ENCODE data around the gene NRP1. TPM values are rescaled to one million over a fixed set of nuclear protein-coding genes. Genes with fewer than 3 reads are reported as not detected.

Gene NRP1
- polyA plus RNA-seq, 1 of the 3 experiments (the other 2 are of a cell fraction), result 129 TPM

- no peak overlapping the region for H3K27ac ChIP-seq (ENCODE audit: low read depth in 2 of 2, low read length in 1 of 2)
- no peaks in the 10 kb centered on the region for H3K9me3 ChIP-seq
- H3K36me3 ChIP-seq (replicated peaks in 1 of 2; ENCODE audit: control insufficient read depth in 1 of 2, insufficient read depth in 2 of 2, low read length in 1 of 2), result no peaks in the 10 kb centered on the region
- H3K79me2 ChIP-seq (ENCODE audit: insufficient read depth), result no peaks in the 10 kb centered on the region
- no peaks in the 10 kb centered on the region for H4K20me1 ChIP-seq (ENCODE audit: insufficient read depth)
- CTCF ChIA-PET, result interaction anchor here (1.8 kb wide), 1 partner anchor 19 kb away, joined by 6 read pairs; no protein-coding TSS in a partner anchor
- no peak for DNase-seq
- POLR2A ChIA-PET, result no interaction called here
- TF ChIP-seq TEAD4 (IDR thresholded peaks at IDR 0.05; ENCODE audit: borderline replicate concordance, insufficient read depth), result no peak
- no peak for TF ChIP-seq GABPA (IDR thresholded peaks at IDR 0.05; ENCODE audit: low read depth)
- TF ChIP-seq RFX5 (IDR thresholded peaks at IDR 0.05; ENCODE audit: low read length), result no peak
- no peak for TF ChIP-seq TAF1 (IDR thresholded peaks at IDR 0.05; ENCODE audit: borderline replicate concordance, low read depth, low read length)
- TF ChIP-seq GATA2 (CRISPR knock-in tag; IDR thresholded peaks at IDR 0.05), result no peak
- peaks cover 5 to 10% of the 10 kb centered on the region in 2 experiments; a peak in 3 of 4 replicates for H3K4me1 ChIP-seq (ENCODE audit: control insufficient read depth in 1 of 2, insufficient read depth in 2 of 2, low read depth in 1 of 2, low read length in 1 of 2)
- no peaks in the 10 kb centered on the region for H3F3A ChIP-seq (replicated peaks; ENCODE audit: insufficient read depth)
- no peak overlapping the region for H3K9ac ChIP-seq
- H3K4me2 ChIP-seq, result no peak overlapping the region
- H2AFZ ChIP-seq (ENCODE audit: low read depth), result no peak overlapping the region
- H3K27me3 ChIP-seq (ENCODE audit: insufficient read depth), result no peaks in the 10 kb centered on the region
- no peak overlapping the region for H3K4me3 ChIP-seq (ENCODE audit: low read depth in 2 of 2, low read length in 1 of 2)
- no peaks in the 10 kb centered on the region for H3K9me2 ChIP-seq
Observed at GRCh38 chr10:33349268-33349667, 14.8 kb upstream of the NRP1 start.

GRCh38 chr10:33347211-33347610 lies 12.7 kb upstream of the NRP1 start:
- Histone ChIP-seq H3K9ac (no peak overlapping the region), H3K27ac (ENCODE audit: low read depth in 2 of 2, low read length in 1 of 2) (peak overlapping the region in 1 of 2 experiments; percentile 50; a peak in 1 of 4 replicates)

More at GRCh38 chr10:33347211-33347610, 12.7 kb upstream of the NRP1 start:
- Histone ChIP-seq H3K9me2 (no peaks in the 10 kb centered on the region), H3K4me3 (ENCODE audit: low read depth in 2 of 2, low read length in 1 of 2) (no peak overlapping the region), H3K4me2 (no peak overlapping the region), H3K9me3 (no peaks in the 10 kb centered on the region), H4K20me1 (ENCODE audit: insufficient read depth) (no peaks in the 10 kb centered on the region), H2AFZ (ENCODE audit: low read depth) (no peak overlapping the region; the same call in 1 of the 2 replicates), H3K27me3 (ENCODE audit: insufficient read depth) (no peaks in the 10 kb centered on the region), H3K36me3 (replicated peaks in 1 of 2; ENCODE audit: control insufficient read depth in 1 of 2, insufficient read depth in 2 of 2, low read length in 1 of 2) (no peaks in the 10 kb centered on the region), H3F3A (replicated peaks; ENCODE audit: insufficient read depth) (no peaks in the 10 kb centered on the region), H3K79me2 (ENCODE audit: insufficient read depth) (no peaks in the 10 kb centered on the region), H3K4me1 (ENCODE audit: control insufficient read depth in 1 of 2, insufficient read depth in 2 of 2, low read depth in 1 of 2, low read length in 1 of 2) (peaks cover 5 to 10% of the 10 kb centered on the region in 2 experiments; a peak in 3 of 4 replicates)
- 70% methylated on average over 2 of the region's 2 CpGs for WGBS (ENCODE audit: low lambda C conversion rate)
- TF ChIP-seq TCF12 (IDR thresholded peaks at IDR 0.05) (no peak), USF2 (IDR thresholded peaks at IDR 0.05; ENCODE audit: borderline replicate concordance, low read depth, low read length) (no peak), NFIC (IDR thresholded peaks at IDR 0.05; ENCODE audit: borderline replicate concordance) (no peak), NRF1 (IDR thresholded peaks at IDR 0.05; ENCODE audit: low read depth, low read length) (no peak), EZH2phosphoT487 (IDR thresholded peaks at IDR 0.05; ENCODE audit: borderline replicate concordance, low read depth) (no peak), SMC3 (IDR thresholded peaks at IDR 0.05; ENCODE audit: low read depth, low read length) (no peak), MAX (IDR thresholded peaks at IDR 0.05; ENCODE audit: low read depth) (no peak), GABPA (IDR thresholded peaks at IDR 0.05; ENCODE audit: low read depth) (no peak)
- ChIA-PET CTCF (interaction anchor here (3.5 kb wide), 1 partner anchor 11 kb away, joined by 16 read pairs; no protein-coding TSS in a partner anchor), POLR2A (no interaction called here)
- DNase-seq, result no peak

All from SK-N-SH (cell line).